ENCODE results near the gene TNKS2. TPM values are rescaled to one million over a fixed set of nuclear protein-coding genes. Genes with fewer than 3 reads are reported as not detected.
A peak's percentile ranks its signal among the peaks of the same experiment; 100 is the strongest.

Gene TNKS2
- polyA plus RNA-seq, 3 donors: 20.7 to 25.4 (median 20.9) TPM

DNA sequence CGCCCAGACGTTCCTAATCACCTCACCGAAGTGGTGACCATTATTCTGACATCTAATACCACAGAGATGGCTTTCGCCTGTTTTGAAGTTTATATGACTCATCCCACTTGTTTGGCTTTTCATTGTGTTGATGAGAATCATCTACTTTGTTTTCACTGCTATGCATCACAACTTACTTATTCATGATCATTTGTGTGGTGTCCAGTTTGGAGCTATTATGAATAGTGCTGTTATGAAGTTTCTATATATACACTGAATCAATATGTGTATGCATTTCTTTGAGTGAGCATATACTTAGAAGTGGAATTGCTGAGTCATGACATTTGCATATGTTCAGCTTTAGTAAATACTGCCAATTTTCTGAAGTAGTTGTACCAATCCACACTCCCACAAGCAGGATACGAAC is 38.6 kb upstream of the TNKS2 start:
- Mint-ChIP-seq H3K27ac (no peak overlapping the region), H3K4me1 (peaks cover 26% of the 10 kb centered on the region), H3K4me3 (no peak overlapping the region), H3K36me3 (no peaks in the 10 kb centered on the region), H3K9me3 (peaks cover 0 to 16% (median 10%) of the 10 kb centered on the region in 7 donors), H3K27me3 (ENCODE audit: low read depth in 3 of 3) (peaks cover 0 to 5% (median 4%) of the 10 kb centered on the region in 3 donors)
- 100% methylated on average over 1 of the region's 5 CpGs for WGBS (ENCODE audit: insufficient coverage)
- H3K36me3 ChIP-seq (replicated peaks in 1 of 2; ENCODE audit: control insufficient read depth in 1 of 2, insufficient read depth in 2 of 2, low read length in 2 of 2): no peaks in the 10 kb centered on the region
- no peaks in the 10 kb centered on the region for H3K27me3 ChIP-seq (ENCODE audit: control insufficient read depth in 2 of 2, insufficient read depth in 2 of 2, low read length in 2 of 2)
- DNase-seq: no peak
- peaks cover 0 to 10% of the 10 kb centered on the region in 2 donors for H3K9me3 ChIP-seq (replicated peaks in 1 of 2; ENCODE audit: control insufficient read depth in 1 of 2, insufficient read depth in 1 of 2, low read length in 2 of 2)
- TF ChIP-seq, protein P1, sequence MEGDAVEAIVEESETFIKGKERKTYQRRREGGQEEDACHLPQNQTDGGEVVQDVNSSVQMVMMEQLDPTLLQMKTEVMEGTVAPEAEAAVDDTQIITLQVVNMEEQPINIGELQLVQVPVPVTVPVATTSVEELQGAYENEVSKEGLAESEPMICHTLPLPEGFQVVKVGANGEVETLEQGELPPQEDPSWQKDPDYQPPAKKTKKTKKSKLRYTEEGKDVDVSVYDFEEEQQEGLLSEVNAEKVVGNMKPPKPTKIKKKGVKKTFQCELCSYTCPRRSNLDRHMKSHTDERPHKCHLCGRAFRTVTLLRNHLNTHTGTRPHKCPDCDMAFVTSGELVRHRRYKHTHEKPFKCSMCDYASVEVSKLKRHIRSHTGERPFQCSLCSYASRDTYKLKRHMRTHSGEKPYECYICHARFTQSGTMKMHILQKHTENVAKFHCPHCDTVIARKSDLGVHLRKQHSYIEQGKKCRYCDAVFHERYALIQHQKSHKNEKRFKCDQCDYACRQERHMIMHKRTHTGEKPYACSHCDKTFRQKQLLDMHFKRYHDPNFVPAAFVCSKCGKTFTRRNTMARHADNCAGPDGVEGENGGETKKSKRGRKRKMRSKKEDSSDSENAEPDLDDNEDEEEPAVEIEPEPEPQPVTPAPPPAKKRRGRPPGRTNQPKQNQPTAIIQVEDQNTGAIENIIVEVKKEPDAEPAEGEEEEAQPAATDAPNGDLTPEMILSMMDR (IDR thresholded peaks at IDR 0.05): no peak
- intact Hi-C loops (cut with micrococcal nuclease): no loop called here
- H3K4me2 ChIP-seq (replicated peaks; ENCODE audit: extremely low read depth, low read length, poor library complexity, severe bottlenecking): no peak overlapping the region
- no peak overlapping the region for H2AFZ ChIP-seq (ENCODE audit: insufficient read depth, low read depth, low read length, poor library complexity, severe bottlenecking)
- H3K9ac ChIP-seq (ENCODE audit: insufficient read depth, low read length, poor library complexity, severe bottlenecking): no peak overlapping the region
- H3K4me1 ChIP-seq (ENCODE audit: control insufficient read depth in 1 of 2, insufficient read depth in 2 of 2, low read length in 2 of 2): peaks cover 4 to 22% of the 10 kb centered on the region in 2 donors
- H3K4me3 ChIP-seq (replicated peaks in 1 of 3; ENCODE audit: low read depth in 2 of 3, low read length in 3 of 3): no peak overlapping the region
- H3K79me2 ChIP-seq (ENCODE audit: insufficient read depth, low read length): no peaks in the 10 kb centered on the region
- H4K20me1 ChIP-seq (ENCODE audit: insufficient read depth, low read length): no peaks in the 10 kb centered on the region
- H3K27ac ChIP-seq (ENCODE audit: low read depth in 1 of 2, low read length in 2 of 2): no peak overlapping the region

DNA sequence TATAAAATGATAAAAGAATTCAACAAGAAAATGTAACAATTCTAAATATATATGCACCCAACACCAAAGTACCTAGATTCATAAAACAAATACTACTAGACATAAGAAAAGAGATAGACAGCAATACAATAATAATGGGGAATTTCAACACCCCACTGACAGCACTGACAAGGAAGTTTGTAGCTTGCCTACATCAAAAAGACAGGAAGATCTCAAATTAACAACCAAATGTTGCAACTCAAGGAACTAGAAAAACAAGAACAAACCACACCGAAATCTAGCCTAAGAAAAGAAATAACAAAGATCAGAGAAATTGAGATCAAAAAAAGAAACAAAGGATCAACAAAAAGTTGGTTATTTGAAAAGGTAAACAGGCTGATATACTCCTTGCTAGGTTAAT is 36.5 kb upstream of the TNKS2 start:
- Histone ChIP-seq H3K79me2 (ENCODE audit: insufficient read depth, low read length) (no peaks in the 10 kb centered on the region), H3K9me3 (replicated peaks in 1 of 2; ENCODE audit: control insufficient read depth in 1 of 2, insufficient read depth in 1 of 2, low read length in 2 of 2) (peaks cover 0 to 10% of the 10 kb centered on the region in 2 donors), H3K4me3 (replicated peaks in 1 of 3; ENCODE audit: low read depth in 2 of 3, low read length in 3 of 3) (peak overlapping the region in 1 of 3 experiments; percentile 8), H3K27me3 (ENCODE audit: control insufficient read depth in 2 of 2, insufficient read depth in 2 of 2, low read length in 2 of 2) (no peaks in the 10 kb centered on the region), H3K4me2 (replicated peaks; ENCODE audit: extremely low read depth, low read length, poor library complexity, severe bottlenecking) (peak overlapping the region; percentile 29), H4K20me1 (ENCODE audit: insufficient read depth, low read length) (no peaks in the 10 kb centered on the region), H3K4me1 (ENCODE audit: control insufficient read depth in 1 of 2, insufficient read depth in 2 of 2, low read length in 2 of 2) (peaks cover 4 to 18% of the 10 kb centered on the region in 2 donors), H3K36me3 (replicated peaks in 1 of 2; ENCODE audit: control insufficient read depth in 1 of 2, insufficient read depth in 2 of 2, low read length in 2 of 2) (no peaks in the 10 kb centered on the region), H2AFZ (ENCODE audit: insufficient read depth, low read depth, low read length, poor library complexity, severe bottlenecking) (peak overlapping the region; percentile 4), H3K9ac (ENCODE audit: insufficient read depth, low read length, poor library complexity, severe bottlenecking) (no peak overlapping the region), H3K27ac (ENCODE audit: low read depth in 1 of 2, low read length in 2 of 2) (peak overlapping the region in 1 of 2 donors; percentile 40)
- TF ChIP-seq, protein P1 (IDR thresholded peaks at IDR 0.05): no peak
- Mint-ChIP-seq H3K36me3 (no peaks in the 10 kb centered on the region), H3K27ac (peak overlapping the region; percentile 17 to 80 (median 56)), H3K4me1 (peaks cover 21% of the 10 kb centered on the region), H3K27me3 (ENCODE audit: low read depth in 3 of 3) (peaks cover 0 to 4% (median 2%) of the 10 kb centered on the region in 3 donors), H3K4me3 (peak overlapping the region in 1 of 2 donors; percentile 62), H3K9me3 (peaks cover 0 to 16% (median 10%) of the 10 kb centered on the region in 7 donors)
- intact Hi-C loops (cut with micrococcal nuclease): no loop called here
- WGBS (ENCODE audit: insufficient coverage): no CpG with 5 or more reads among the region's 1 CpG
- DNase-seq: peak; percentile 7 to 26 (median 17)
